Measurements from ENCODE around the gene NET1. TPM values are rescaled to one million over a fixed set of nuclear protein-coding genes. Genes with fewer than 3 reads are reported as not detected.

Gene NET1
- total RNA-seq, 2 donors from 2014 or later, result 174 to 455 TPM

GRCh38 chr10:5478694-5479305 lies 66.4 kb downstream of the NET1 start:
- Histone ChIP-seq H3K9me3 (no peaks in the 10 kb centered on the region), H3K9ac (ENCODE audit: low read depth in 2 of 2, low read length in 2 of 2) (no peak overlapping the region), H3K27ac (no peak overlapping the region), H3K36me3 (no peaks in the 10 kb centered on the region), H3K4me1 (no peaks in the 10 kb centered on the region), H3K4me3 (no peak overlapping the region), H3K27me3 (no peaks in the 10 kb centered on the region)
- no peak for DNase-seq
- no peak for TF ChIP-seq CTCF (IDR thresholded peaks at IDR 0.05)
- intact Hi-C loops (cut with DNase I), result no loop called here

- intact Hi-C loops (cut with DNase I), result no loop called here
- TF ChIP-seq CTCF (IDR thresholded peaks at IDR 0.05), result no peak
- no peak for DNase-seq
Observed at GRCh38 chr10:5479481-5480161, 67.3 kb downstream of the NET1 start.

GRCh38 chr10:5480162-5480941 lies 68.0 kb downstream of the NET1 start:
- intact Hi-C loops (cut with DNase I), result no loop called here
- Histone ChIP-seq H3K27ac (no peak overlapping the region), H3K4me3 (no peak overlapping the region), H3K36me3 (no peaks in the 10 kb centered on the region), H3K27me3 (no peaks in the 10 kb centered on the region), H3K4me1 (no peaks in the 10 kb centered on the region), H3K9me3 (no peaks in the 10 kb centered on the region), H3K9ac (ENCODE audit: low read depth in 2 of 2, low read length in 2 of 2) (no peak overlapping the region)
- no peak for DNase-seq
- TF ChIP-seq CTCF (IDR thresholded peaks at IDR 0.05), result no peak

More at GRCh38 chr10:5479481-5480161, 67.3 kb downstream of the NET1 start:
- H3K36me3 ChIP-seq, result no peaks in the 10 kb centered on the region
- H3K4me3 ChIP-seq, result no peak overlapping the region
- no peaks in the 10 kb centered on the region for H3K9me3 ChIP-seq
- no peak overlapping the region for H3K27ac ChIP-seq
- H3K27me3 ChIP-seq, result no peaks in the 10 kb centered on the region
- H3K4me1 ChIP-seq, result no peaks in the 10 kb centered on the region
- H3K9ac ChIP-seq (ENCODE audit: low read depth in 2 of 2, low read length in 2 of 2), result no peak overlapping the region

GRCh38 chr10:5481121-5481520 lies 68.8 kb downstream of the NET1 start:
- no peaks in the 10 kb centered on the region for H3K27me3 ChIP-seq
- DNase-seq, result no peak
- no peak overlapping the region for H3K4me3 ChIP-seq
- H3K9me3 ChIP-seq, result no peaks in the 10 kb centered on the region
- TF ChIP-seq CTCF (IDR thresholded peaks at IDR 0.05), result no peak
- H3K36me3 ChIP-seq, result no peaks in the 10 kb centered on the region
- H3K4me1 ChIP-seq, result no peaks in the 10 kb centered on the region
- H3K27ac ChIP-seq, result no peak overlapping the region
- H3K9ac ChIP-seq (ENCODE audit: low read depth in 2 of 2, low read length in 2 of 2), result no peak overlapping the region
- intact Hi-C loops (cut with DNase I), result no loop called here

GRCh38 chr10:5482016-5482415 lies 69.7 kb downstream of the NET1 start:
- TF ChIP-seq CTCF (IDR thresholded peaks at IDR 0.05), result no peak
- no peak for DNase-seq
- Histone ChIP-seq H3K9ac (ENCODE audit: low read depth in 2 of 2, low read length in 2 of 2) (no peak overlapping the region), H3K27ac (no peak overlapping the region), H3K4me1 (no peaks in the 10 kb centered on the region), H3K36me3 (no peaks in the 10 kb centered on the region), H3K9me3 (no peaks in the 10 kb centered on the region), H3K27me3 (no peaks in the 10 kb centered on the region), H3K4me3 (no peak overlapping the region)
- intact Hi-C loops (cut with DNase I), result no loop called here
